ENCODE results near the gene SHC1. TPM values are rescaled to one million over a fixed set of nuclear protein-coding genes. Genes with fewer than 3 reads are reported as not detected.
A peak's percentile ranks its signal among the peaks of the same experiment; 100 is the strongest.

The SHC1 gene
- polyA plus RNA-seq, 1 donor: 75.7 TPM

- peak; percentile 92 for DNase-seq
These were observed 3.0 kb upstream of the SHC1 start for GRCh38 chr1:154973344-154974101.

- peak; percentile 54 for DNase-seq
These were observed 2.2 kb upstream of the SHC1 start for GRCh38 chr1:154972517-154973343.

- DNase-seq: no peak
These were observed 1.6 kb upstream of the SHC1 start for GRCh38 chr1:154972213-154972516.

GRCh38 chr1:154971341-154971998 is 923 bp upstream of the SHC1 start:
- DNase-seq: no peak

GRCh38 chr1:154969860-154970452 is 591 bp downstream of the SHC1 start:
- peak; percentile 44 for DNase-seq

- DNase-seq: no peak
These were observed 1.3 kb downstream of the SHC1 start for GRCh38 chr1:154969246-154969645.

GRCh38 chr1:154968731-154969130 is 1.8 kb downstream of the SHC1 start:
- no peak for DNase-seq

GRCh38 chr1:154967331-154967950 is 3.1 kb downstream of the SHC1 start:
- no peak for DNase-seq

GRCh38 chr1:154966111-154966510 is 4.4 kb downstream of the SHC1 start:
- no peak for DNase-seq

GRCh38 chr1:154964359-154964758 is 6.2 kb downstream of the SHC1 start:
- DNase-seq: no peak

- no peak for DNase-seq
These were observed 6.9 kb downstream of the SHC1 start for GRCh38 chr1:154963643-154964042.

GRCh38 chr1:154962795-154963330 is 7.7 kb downstream of the SHC1 start:
- DNase-seq: no peak

GRCh38 chr1:154962156-154962749 is 8.3 kb downstream of the SHC1 start:
- DNase-seq: no peak

- peak; percentile 84 for DNase-seq
These were observed 9.1 kb downstream of the SHC1 start, which contains the start of gene PYGO2 for GRCh38 chr1:154961207-154962155. TSS of gene PYGO2 (minus strand) at chr1:154961782. CDS start at chr1:154961576, 206 bp downstream.

GRCh38 chr1:154960446-154961136 is 10.0 kb downstream of the SHC1 start:
- DNase-seq: no peak

- no peak for DNase-seq
These were observed 11.1 kb downstream of the SHC1 start for GRCh38 chr1:154959426-154959780.

GRCh38 chr1:154958681-154959425 is 11.7 kb downstream of the SHC1 start:
- DNase-seq: no peak

GRCh38 chr1:154958036-154958435 is 12.5 kb downstream of the SHC1 start:
- DNase-seq: no peak

- DNase-seq: no peak
These were observed 13.4 kb downstream of the SHC1 start for GRCh38 chr1:154957091-154957657.

Data from hindlimb muscle (tissue), 1 donor.